RWPE1 (cell line): Measurements from ENCODE around the gene FRZB.

ENCODE experiments used
- CTCF ChIA-PET: fragments of 350-600 bp; sonication (Branson Sonifier 250); formaldehyde crosslinking; extraction: SDS; loops from one replicate; lab custom pipeline; 2021; lab: Yijun Ruan, JAX
- POLR2A ChIA-PET: fragments of 400-600 bp; formaldehyde crosslinking; extraction: SDS; loops from one replicate; lab custom pipeline; 2020; ENCODE audit warnings: antibody characterized with exemption; ENCODE audit not compliant: low non-redundant PET; lab: Yijun Ruan, JAX
- DNase-seq: peaks from one replicate; pipeline ENCODE4 v3.0.0; 2012; ENCODE audit warnings: low spot score
- H3K27ac ChIP-seq: fragments of 450-650 bp; 2 replicates; pipeline ENCODE4 v1.5.1; 2017
- TF ChIP-seq, protein P1 (sequence below): fragments of 450-650 bp; conservative IDR thresholded peaks from 2 replicates; pipeline ENCODE4 v1.5.1; 2017; ENCODE audit warnings: low read depth, mild to moderate bottlenecking

The FRZB gene

DNA sequence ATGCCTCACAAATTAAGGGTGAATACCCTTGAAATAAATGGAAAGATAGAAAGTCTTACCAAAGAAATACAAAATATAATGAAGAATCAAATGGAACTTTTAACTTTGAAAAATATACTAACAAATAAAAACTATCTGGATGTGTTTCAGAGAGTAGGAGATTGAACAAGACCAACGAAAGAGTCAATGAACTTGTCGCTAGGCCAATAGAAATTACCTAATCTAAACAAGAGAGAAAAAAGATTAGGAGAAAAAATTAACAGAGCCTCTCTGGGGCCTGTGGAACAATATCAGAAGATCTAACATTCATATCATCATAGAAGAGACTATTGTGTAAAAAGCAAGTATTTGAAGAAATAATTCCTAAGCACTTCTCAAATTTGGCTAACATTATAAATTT lies 11.1 kb downstream of the FRZB start:
- no peak overlapping the region for H3K27ac ChIP-seq
- TF ChIP-seq, protein P1, sequence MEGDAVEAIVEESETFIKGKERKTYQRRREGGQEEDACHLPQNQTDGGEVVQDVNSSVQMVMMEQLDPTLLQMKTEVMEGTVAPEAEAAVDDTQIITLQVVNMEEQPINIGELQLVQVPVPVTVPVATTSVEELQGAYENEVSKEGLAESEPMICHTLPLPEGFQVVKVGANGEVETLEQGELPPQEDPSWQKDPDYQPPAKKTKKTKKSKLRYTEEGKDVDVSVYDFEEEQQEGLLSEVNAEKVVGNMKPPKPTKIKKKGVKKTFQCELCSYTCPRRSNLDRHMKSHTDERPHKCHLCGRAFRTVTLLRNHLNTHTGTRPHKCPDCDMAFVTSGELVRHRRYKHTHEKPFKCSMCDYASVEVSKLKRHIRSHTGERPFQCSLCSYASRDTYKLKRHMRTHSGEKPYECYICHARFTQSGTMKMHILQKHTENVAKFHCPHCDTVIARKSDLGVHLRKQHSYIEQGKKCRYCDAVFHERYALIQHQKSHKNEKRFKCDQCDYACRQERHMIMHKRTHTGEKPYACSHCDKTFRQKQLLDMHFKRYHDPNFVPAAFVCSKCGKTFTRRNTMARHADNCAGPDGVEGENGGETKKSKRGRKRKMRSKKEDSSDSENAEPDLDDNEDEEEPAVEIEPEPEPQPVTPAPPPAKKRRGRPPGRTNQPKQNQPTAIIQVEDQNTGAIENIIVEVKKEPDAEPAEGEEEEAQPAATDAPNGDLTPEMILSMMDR, result no peak
- ChIA-PET POLR2A (no interaction called here), CTCF (interaction anchor here (0.7 kb wide), 1 partner anchor 32 kb away, joined by 3 read pairs; no protein-coding TSS in a partner anchor)
- DNase-seq, result no peak

DNA sequence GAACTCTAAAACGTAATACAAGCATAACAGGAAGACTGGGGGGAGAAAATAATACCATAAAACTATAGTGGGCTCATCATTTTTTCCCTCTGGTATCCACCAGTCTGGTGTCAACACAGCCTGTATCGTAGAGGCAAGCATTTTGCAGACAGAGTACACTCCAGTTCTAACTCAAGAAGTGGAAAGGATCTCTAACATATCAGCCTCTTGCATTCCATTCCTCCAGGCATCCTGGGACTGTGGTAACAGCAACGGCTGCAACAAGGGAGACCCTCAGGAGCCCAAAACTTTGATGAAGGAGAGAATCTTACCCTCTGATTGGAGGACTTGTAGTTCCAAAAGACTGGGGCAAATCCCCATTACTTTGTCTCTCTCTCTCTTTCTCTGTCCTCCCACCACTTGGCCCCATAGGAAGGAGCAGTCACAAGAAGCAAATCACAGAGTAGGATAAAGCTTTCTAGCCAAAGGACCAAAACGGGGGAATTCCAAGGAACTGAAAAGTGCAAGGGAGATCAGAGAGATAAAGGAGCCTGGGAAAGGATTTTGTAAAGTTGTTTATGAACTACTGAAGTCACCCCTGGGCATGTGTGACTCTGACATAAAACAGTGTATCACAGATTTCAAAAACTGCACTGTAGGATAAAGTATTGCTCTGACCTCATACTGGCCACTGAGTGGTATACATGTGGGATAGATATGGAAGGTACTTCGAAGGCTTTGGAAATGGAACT lies 11.9 kb downstream of the FRZB start:
- ChIA-PET POLR2A (no interaction called here), CTCF (interaction anchor here (0.7 kb wide), 1 partner anchor 31 kb away, joined by 3 read pairs; no protein-coding TSS in a partner anchor)
- TF ChIP-seq, protein P1, result no peak
- H3K27ac ChIP-seq, result no peak overlapping the region
- DNase-seq, result no peak

DNA sequence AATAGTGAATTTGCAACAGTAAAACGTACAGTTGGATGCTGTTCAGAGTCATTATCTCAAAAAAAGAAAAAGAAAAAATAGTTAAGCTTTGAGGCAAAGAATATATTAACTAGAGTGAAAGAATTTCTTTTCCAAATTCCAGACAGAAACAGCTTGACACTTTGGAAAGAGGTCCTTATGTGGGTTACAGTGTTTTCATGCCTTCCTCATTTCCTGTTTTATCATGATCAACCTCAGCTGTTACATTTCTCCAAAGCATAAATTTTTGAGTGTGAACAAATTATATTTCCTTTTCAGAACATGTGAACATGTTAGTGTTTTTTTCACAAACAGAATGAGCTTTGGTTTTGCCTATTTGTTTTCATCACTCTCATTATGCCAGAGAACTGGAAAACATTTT lies 13.6 kb downstream of the FRZB start:
- no peak for DNase-seq
- TF ChIP-seq, protein P1, result no peak
- ChIA-PET CTCF (interaction anchor here (1.1 kb wide), 1 partner anchor 10 kb away, joined by 5 read pairs; no protein-coding TSS in a partner anchor), POLR2A (no interaction called here)
- H3K27ac ChIP-seq, result no peak overlapping the region

DNA sequence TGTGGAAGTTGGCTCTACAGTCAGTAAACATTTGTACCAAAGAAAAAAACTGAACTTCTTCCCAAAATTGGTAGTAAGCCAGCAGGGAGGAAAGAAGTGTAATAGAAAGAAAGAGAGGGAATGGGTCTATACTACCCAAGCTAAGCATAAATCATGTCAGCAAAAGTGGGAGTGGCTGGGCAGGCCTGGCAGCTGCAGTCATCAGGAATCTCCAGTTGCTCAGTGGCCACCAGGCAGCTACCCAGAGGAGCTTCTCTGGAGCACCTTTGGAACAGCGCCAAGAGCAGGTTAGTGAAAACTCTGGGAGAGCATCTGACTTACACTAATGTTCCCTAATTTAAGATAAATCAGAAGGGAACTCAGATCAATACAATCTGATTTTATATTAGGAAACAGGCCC lies 14.3 kb downstream of the FRZB start:
- ChIA-PET CTCF (no interaction called here), POLR2A (no interaction called here)
- peak; percentile 15 for DNase-seq
- H3K27ac ChIP-seq, result no peak overlapping the region
- TF ChIP-seq, protein P1, result no peak

DNA sequence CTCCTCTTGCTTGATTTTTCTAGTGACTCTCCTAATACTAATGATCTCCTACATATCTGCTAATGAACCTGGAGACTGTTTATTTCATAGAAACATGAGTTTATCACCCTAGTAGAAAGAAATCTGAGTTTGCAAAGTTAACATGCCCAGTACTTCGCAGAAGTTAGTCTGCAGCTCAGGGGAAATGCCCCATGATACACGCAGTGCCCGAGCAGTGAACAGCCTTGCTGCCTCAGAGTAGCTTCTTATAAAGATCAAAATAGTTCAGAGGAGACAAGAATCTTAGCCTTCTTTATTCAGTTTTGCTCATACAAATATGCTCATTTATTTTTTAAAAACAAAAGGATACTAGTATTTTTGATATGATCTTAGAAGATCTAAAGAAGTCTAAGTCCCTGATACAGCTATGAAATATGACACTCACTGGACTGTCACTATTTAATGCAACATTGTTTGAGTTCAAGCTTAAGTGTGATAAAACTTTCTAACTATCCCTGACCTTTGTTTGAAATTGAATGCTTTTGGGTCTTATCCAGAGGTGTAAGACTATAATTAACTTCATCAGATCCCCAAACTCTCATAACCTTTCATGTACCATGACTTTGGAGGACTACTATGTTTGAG lies 20.5 kb downstream of the FRZB start:
- no peak for DNase-seq
- ChIA-PET POLR2A (no interaction called here), CTCF (interaction anchor here (0.9 kb wide), 1 partner anchor 12 kb away, joined by 4 read pairs; no protein-coding TSS in a partner anchor)
- no peak overlapping the region for H3K27ac ChIP-seq
- TF ChIP-seq, protein P1, result no peak

DNA sequence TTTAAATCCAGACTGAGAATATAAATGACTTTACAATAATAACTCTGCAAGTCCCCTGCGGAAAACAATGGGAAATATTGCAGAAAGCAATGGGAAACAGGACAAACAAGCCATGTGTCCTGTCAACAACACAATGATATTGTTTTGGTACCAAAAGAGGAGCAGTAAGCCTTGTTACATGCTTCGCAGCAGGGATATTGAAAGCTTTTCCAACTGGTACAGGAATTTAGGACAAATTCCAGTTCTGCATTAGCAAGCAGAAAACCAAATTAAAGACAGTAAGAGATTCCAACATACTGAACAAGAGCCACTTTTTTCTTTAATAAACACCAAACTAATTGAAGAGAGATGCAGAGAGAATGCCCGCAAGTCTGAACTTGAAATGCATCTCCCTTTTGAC lies 30.0 kb downstream of the FRZB start:
- TF ChIP-seq, protein P1, result no peak
- no peak for DNase-seq
- no peak overlapping the region for H3K27ac ChIP-seq
- POLR2A ChIA-PET, result no interaction called here
- CTCF ChIA-PET, result no interaction called here
